Measurements from ENCODE around the gene INAVA. TPM values are rescaled to one million over a fixed set of nuclear protein-coding genes. Genes with fewer than 3 reads are reported as not detected.
"Not testable (repeated sequence)": the region's sequence is repeated elsewhere in the genome, so short reads cannot be mapped to it uniquely, and the experiment has no call there.

The INAVA gene
- total RNA-seq, 4 donors from 2014 or later: 33.8 to 492 (median 332) TPM

DNA sequence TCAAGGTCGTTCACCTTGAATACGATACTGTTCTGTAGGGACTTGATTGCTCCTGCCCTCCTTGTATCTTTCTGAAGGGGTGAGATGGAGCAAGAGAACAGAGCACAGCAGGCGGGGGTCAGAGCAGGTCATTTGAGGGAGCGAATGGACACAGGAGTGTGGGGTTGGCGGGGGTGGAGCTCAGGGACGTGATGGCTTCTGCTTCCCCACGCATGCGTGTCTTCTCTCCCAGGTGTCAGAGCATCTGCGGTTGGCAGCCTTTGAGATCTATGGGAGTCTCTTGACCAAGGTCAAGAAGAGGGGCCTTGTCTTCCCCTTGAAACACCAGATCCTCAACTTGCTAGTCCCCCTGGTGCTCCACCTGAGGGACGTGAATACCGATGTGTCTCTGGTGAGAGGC lies 63.9 kb downstream of the INAVA start:
- peaks cover 0 to 25% (median 0%) of the 10 kb centered on the region in 3 donors for H3K36me3 ChIP-seq
- peak in 1 of 3 donors; percentile 38 for DNase-seq
- H3K27ac ChIP-seq: no peak overlapping the region
- TF ChIP-seq, protein P1, sequence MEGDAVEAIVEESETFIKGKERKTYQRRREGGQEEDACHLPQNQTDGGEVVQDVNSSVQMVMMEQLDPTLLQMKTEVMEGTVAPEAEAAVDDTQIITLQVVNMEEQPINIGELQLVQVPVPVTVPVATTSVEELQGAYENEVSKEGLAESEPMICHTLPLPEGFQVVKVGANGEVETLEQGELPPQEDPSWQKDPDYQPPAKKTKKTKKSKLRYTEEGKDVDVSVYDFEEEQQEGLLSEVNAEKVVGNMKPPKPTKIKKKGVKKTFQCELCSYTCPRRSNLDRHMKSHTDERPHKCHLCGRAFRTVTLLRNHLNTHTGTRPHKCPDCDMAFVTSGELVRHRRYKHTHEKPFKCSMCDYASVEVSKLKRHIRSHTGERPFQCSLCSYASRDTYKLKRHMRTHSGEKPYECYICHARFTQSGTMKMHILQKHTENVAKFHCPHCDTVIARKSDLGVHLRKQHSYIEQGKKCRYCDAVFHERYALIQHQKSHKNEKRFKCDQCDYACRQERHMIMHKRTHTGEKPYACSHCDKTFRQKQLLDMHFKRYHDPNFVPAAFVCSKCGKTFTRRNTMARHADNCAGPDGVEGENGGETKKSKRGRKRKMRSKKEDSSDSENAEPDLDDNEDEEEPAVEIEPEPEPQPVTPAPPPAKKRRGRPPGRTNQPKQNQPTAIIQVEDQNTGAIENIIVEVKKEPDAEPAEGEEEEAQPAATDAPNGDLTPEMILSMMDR (IDR thresholded peaks at IDR 0.05): no peak
- no peak for TF ChIP-seq POLR2A (IDR thresholded peaks at IDR 0.05)
- no peaks in the 10 kb centered on the region for H3K27me3 ChIP-seq
- H3K9me3 ChIP-seq: no peaks in the 10 kb centered on the region
- no peak overlapping the region for H3K4me3 ChIP-seq
- H3K4me1 ChIP-seq: no peaks in the 10 kb centered on the region

DNA sequence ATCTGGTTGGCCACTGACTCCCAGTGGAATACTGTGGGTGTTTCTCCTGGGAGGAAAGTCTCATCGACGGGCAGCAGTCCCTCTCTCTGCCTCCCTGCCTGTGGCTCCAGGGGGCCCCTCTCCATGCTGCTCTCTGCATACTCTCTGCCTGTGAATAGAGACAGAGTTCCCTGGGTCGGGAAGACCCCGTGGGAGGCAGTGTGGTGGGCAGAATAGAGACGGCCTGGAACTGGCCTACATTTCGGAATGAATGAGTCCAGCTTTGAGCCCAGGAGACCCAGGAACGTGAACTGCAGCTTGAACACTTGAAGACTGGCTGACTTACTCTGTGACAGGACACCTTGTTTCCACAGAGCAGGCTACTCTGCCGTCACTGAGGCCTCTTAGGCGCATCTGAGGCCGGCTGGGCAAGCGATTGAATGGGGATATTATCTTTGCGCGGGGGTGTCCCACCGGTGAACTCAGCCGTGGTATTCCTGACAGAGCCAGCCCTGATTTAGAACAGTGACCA lies 64.8 kb downstream of the INAVA start:
- no peaks in the 10 kb centered on the region for H3K4me1 ChIP-seq
- H3K36me3 ChIP-seq: peaks cover 0 to 22% (median 0%) of the 10 kb centered on the region in 3 donors
- H3K27ac ChIP-seq: no peak overlapping the region
- H3K9me3 ChIP-seq: no peaks in the 10 kb centered on the region
- TF ChIP-seq POLR2A (IDR thresholded peaks at IDR 0.05): no peak
- TF ChIP-seq, protein P1 (IDR thresholded peaks at IDR 0.05): no peak
- no peak overlapping the region for H3K4me3 ChIP-seq
- DNase-seq: peak in 1 of 3 donors; percentile 10
- no peaks in the 10 kb centered on the region for H3K27me3 ChIP-seq

DNA sequence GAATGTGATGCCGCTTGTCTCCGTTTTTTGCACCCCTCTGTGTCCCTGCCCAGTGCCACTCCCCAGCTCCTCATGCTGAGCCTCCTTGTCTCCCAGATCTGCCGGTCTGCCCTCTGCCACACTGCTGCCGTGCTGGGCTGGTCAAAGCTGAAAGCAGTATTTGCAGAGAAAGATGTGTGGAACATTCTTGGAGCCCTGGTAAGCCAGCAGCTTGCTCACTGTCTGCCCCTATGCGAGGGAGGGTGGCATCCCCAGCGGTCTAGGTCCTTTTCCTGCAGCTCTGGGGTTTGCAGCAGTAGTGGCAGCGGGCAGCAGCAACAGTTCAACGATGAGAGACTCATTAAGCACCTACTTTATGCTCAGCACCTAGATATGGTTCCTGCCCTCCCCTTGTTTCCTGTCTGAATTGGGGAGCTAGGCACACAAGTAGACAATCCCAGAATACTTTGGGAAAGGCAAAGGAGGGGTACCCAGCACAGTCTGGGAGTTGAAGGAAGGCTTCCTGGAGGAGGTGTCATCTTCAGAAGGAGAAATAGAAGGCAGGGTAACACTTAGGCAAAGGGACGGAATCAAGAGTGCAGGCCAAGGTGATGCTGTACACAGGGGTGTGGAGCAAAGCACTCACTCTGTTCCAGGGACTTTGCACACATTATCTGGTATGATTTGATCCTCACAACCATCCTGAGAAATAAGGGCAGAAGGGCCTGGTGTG lies 65.7 kb downstream of the INAVA start:
- no peak overlapping the region for H3K4me3 ChIP-seq
- no peaks in the 10 kb centered on the region for H3K4me1 ChIP-seq
- peaks cover 0 to 28% (median 0%) of the 10 kb centered on the region in 3 donors for H3K36me3 ChIP-seq
- TF ChIP-seq, protein P1 (IDR thresholded peaks at IDR 0.05): no peak
- no peaks in the 10 kb centered on the region for H3K27me3 ChIP-seq
- DNase-seq: peak in 1 of 3 donors; percentile 17
- no peak overlapping the region for H3K27ac ChIP-seq
- no peaks in the 10 kb centered on the region for H3K9me3 ChIP-seq

- Histone ChIP-seq H3K9me3 (no peaks in the 10 kb centered on the region), H3K36me3 (peaks cover 0 to 34% (median 0%) of the 10 kb centered on the region in 3 donors), H3K27ac (no peak overlapping the region), H3K4me3 (no peak overlapping the region), H3K4me1 (no peaks in the 10 kb centered on the region), H3K27me3 (no peaks in the 10 kb centered on the region)
- TF ChIP-seq, protein P1 (IDR thresholded peaks at IDR 0.05): no peak
- TF ChIP-seq POLR2A (IDR thresholded peaks at IDR 0.05): no peak
- peak in 1 of 3 donors; percentile 30 for DNase-seq
These were observed 66.2 kb downstream of the INAVA start for GRCh38 chr1:200960948-200961340.

- H3K9me3 ChIP-seq: not testable (repeated sequence)
These were observed 67.5 kb downstream of the INAVA start for GRCh38 chr1:200962151-200962550.

GRCh38 chr1:200962631-200963030 lies 67.9 kb downstream of the INAVA start:
- Histone ChIP-seq H3K36me3 (peaks cover 0 to 30% (median 0%) of the 10 kb centered on the region in 3 donors), H3K27ac (no peak overlapping the region), H3K9me3 (no peaks in the 10 kb centered on the region), H3K27me3 (no peaks in the 10 kb centered on the region), H3K4me3 (no peak overlapping the region), H3K4me1 (no peaks in the 10 kb centered on the region)
- DNase-seq: peak in 1 of 3 donors; percentile 2
- no peak for TF ChIP-seq POLR2A (IDR thresholded peaks at IDR 0.05)
- TF ChIP-seq, protein P1 (IDR thresholded peaks at IDR 0.05): no peak

More at GRCh38 chr1:200962151-200962550, 67.5 kb downstream of the INAVA start:
- not testable (repeated sequence) for H3K27me3 ChIP-seq, H3K4me3 ChIP-seq, H3K4me1 ChIP-seq, H3K27ac ChIP-seq
- H3K36me3 ChIP-seq: peaks cover 0 to 35% (median 0%) of the 10 kb centered on the region in 3 donors
- peak in 1 of 3 donors; percentile 19 for DNase-seq

All from Peyer's patch (tissue), 4 donors.